ENCODE results near the gene OTOGL.
"Not testable (repeated sequence)": the region's sequence is repeated elsewhere in the genome, so short reads cannot be mapped to it uniquely, and the experiment has no call there.

The OTOGL gene

DNA sequence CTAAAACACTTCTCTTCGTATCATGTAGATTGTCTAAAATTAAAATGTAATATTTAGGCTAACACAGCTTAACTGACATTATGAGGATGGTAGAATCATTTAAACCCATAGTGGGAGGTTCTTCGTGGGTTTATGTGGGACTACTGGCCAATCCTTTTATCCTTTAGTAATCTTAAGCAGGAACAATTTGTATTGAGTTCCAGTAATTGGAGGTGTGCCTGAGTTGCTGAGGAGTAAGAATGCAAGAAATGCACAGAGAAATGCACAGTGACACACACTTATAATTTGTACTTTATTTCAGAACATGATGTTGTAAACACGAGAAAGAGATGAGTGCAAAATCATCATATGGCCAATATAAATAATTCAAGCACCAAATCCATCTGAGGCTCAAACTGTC, 22.3 kb downstream of the OTOGL start:
- DNase-seq = no peak

DNA sequence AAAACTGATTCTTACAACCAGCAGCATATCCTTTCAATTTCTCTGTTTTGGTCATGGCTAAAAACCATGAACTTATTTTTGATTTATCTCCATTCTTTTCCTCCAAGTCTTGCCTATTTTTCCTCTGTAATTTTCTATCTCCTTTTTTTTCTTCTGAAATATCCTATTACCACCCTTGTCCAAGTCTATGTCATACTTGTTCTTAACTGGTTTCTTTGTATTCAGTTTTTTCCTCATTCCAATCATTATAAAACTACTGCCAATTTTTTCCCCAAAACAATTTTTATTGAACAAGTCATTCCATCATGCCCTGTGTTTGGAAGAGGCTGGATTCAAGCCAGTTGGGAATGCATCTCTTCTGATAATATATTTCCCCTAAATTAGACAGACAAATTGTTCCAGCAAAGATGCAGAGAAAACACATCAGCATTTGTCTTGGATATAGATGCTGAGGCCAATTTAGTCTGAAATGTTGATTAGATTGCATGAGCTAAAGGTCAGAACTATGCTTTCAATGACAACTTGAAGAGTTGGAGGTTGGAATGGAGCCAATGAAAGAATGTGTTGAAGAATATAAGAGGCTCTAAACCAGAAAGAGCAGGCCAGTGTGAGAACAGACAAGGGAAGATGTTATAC, 30.7 kb downstream of the OTOGL start:
- DNase-seq = no peak

DNA sequence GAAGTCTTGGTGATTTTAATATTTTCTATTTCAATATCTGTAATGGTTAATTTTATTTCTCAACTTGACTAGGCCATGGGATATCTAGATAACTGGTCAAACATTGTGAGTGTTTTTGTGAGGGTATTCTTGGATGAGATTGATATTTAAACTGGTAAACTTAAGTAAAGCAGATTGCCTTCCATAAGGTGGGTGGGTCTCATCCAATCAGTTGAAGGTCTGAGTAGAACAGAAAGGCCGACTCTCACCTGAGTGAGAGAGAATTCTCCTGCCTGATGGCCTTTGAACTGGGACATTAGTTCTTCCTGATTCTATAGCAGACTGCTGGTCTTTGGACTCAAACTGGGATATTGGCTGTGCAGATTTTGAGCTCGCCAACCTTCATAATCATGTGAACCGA, 36.3 kb downstream of the OTOGL start:
- DNase-seq = no peak

DNA sequence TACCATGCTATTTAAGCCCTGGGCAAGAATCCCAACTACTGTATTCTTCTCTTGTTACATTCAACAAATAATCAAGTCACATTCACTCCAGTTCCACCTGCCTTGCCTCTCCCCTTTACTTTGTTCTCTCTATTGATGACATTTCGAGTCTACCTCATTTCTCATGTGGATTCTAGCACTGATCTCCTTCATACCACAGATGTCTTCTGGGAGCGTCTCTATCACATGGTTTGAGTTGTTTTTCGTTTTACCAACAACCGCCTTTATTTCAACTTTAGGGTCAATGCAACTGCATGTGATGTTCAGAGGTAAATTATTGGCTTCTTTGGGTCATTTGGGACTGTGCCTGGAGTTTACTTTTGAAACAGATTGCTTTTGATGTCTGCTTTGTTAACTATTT, 40.7 kb downstream of the OTOGL start:
- no peak for DNase-seq

DNA sequence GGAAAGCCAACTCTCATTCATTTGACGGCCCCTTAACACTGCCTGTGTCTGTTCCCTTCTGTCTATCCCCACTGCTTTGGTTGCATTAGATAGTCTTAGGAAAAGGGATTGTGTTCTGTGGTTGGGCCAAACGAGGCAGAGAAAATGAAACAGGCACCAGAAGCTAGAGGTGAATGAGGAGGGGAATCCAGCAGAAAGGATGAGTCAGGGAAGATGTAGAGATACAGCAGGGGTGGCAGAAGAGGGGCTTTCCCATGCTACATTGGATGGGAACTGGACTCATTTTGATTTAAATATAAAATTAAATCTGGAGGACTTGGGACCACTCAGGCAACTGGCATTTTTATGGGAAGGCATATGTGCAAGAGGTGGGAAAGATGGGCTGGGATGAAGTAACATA, 43.3 kb downstream of the OTOGL start:
- no peak for DNase-seq

DNA sequence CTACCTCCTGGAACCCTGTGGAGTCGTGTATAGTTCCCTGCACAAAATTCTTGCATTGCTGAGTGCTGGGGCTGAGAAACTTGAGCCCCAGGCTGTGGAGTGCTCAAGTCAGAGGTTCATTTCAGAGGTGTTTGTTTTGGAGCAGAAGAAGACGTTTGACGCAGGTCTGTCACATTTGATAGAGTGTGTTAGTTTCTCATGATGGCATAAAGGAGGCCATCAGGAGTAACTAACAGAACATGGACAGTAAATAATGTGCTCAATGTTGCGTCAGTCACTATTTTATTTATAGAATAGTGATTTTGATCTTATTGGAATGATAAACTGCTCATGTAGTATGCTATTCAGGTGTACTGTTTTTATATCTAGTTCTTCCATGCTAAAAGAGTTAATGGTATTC, 44.2 kb downstream of the OTOGL start:
- DNase-seq = no peak

DNA sequence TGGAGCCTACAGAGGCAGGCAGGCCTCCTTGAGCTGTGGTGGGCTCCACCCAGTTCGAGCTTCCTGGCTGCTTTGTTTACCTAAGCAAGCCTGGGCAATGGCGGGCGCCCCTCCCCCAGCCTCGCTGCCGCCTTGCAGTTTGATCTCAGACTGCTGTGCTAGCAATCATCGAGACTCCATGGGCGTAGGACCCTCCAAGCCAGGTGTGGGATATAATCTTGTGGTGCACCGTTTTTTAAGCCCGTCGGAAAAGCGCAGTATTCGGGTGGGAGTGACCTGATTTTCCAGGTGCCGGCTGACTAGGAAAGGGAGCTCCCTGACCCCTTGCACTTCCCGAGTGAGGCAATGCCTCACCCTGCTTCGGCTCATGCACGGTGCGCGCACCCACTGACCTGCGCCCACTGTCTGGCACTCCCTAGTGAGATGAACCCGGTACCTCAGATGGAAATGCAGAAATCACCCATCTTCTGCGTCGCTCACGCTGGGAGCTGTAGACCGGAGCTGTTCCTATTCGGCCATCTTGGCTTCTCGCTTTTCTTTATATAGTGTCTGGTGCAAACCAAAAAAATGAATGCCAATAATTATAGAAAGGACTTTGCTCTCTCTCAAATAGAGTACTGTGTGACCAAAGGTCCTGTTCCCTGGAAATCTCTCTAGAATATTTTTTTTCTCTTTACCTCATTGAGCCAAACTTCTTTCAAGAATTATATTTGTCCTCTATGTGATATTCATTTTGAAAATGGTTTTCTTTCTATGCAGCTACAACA, 50.4 kb downstream of the OTOGL start:
- not testable (repeated sequence) for DNase-seq

DNA sequence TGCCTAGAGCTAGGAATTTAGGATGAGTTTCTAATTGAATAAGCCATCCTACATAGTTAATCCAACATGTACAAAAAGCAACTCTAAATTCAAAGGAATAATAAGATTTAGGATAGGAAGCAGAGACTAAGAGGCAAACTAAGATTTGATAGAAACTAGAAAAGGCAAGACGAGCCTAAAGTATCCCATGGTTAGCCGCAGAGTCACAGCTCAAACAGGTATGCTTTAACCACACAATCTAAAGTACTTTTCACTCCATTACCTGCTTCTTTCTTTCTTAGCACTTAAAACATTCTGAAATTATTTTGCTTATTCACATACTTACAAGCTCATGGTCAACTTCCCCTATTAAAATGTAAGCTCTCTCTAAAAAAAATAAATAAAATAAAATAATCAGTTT, 51.8 kb downstream of the OTOGL start:
- no peak for DNase-seq

DNA sequence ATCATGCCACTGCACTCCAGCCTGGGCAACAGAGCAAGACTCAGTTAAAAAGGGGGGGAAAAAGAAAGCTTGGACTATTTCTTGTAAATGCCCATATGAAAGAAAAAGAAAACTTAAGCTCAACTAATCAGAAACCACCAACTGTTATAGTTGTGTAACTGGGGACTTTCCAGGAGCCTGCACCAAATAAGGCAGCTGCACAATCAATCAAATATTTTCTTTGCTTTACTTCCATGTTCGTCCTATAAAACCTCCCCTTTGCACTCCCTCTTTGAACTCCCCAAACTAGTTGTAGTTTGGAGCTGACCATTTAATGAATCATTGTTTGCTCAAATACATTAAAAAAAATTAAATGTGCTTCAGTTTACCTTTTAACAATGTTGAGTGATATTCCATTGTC, 54.9 kb downstream of the OTOGL start:
- no peak for DNase-seq

DNA sequence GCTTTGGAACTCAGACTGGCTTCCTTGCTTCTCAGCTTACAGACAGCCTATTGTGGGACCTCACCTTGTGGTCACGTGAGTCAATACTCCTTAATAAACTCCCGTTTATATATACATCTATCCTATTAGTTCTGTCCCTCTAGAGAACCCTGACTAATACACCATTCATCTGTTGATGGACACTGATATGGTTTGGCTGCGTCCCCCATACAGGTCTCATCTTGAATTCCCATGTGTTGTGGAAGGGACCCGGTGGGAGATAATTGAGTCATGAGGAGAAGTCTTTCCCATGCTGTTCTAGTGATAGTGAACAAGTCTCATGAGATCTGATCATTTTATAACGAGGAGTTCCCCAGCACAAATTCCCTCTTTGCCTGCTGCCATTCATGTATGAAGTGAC, 57.0 kb downstream of the OTOGL start:
- no peak for DNase-seq

DNA sequence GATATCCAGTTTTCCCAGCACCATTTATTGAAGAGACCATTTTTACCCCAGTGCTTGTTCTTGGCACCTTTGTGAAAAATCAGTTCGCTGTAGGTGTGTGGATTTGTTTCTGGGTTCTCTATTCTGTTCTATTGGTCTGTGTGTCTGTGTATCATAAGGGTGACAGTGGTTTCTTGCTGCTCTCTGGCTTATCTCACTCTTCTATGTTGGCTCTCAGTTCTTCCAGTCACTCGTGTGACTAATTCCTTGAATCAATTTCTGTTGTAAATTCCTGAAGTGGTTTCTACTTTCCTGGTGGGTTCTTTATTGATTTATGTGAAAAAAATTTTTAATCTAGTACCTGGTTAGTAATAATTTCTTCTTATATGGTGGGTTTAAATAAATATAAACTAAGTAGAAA, 58.3 kb downstream of the OTOGL start:
- DNase-seq = no peak

DNA sequence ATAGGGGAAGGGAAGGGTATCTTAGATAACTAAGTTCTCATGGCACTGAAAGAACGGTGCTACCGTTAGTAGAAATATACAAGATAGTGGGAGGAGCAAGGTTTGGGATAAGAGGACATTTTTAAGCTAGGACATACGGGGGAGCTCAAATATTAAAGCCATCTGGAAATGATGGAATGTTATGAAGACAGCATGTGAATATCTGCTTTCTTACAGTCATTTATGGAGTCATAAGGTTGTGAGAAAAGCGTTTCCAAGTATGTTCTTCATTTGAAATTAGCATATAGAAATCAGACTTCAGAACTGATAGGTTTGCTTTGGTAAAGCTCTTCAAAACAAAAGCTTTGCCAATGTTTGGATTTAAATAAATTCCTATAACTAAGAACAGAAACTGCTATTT, 62.3 kb downstream of the OTOGL start:
- no peak for DNase-seq

DNA sequence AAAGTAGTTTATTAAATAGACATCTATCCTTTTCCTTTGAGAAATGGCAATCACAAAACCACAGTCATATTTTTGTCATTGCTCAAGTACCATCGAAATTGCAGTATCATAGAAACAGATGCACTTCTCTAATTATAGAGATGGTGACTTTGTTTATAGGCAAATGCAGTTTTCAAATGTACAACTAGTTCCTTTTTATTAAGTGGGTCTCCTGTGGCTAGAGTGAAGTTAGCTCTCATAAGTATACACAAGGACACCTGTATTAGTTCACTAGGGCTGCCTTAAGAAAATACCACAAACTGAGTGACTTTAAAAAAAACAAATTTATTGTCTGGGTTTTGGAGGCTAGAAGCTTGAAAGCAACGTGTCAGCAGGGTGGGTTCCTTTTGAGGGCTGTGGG, 62.8 kb downstream of the OTOGL start:
- DNase-seq = no peak

DNA sequence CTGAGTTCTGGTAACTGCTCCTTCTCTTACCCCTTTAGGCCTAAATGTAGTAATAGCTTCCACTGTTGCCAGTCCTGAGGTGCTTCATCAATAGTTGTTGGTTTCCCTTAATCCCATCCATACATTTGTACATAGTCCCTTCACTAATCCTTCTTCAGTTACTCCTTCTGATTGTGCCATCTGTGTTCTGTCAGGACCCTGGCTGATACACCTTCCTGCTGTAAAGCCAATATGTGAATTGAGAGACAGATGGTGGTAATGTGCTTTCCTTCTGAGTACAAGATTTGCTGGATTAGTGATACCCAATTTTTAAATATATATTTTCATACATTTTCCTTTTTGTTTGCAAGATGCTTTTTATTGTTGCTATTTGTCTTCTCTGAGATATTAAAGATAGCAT, 66.4 kb downstream of the OTOGL start:
- no peak for DNase-seq

DNA sequence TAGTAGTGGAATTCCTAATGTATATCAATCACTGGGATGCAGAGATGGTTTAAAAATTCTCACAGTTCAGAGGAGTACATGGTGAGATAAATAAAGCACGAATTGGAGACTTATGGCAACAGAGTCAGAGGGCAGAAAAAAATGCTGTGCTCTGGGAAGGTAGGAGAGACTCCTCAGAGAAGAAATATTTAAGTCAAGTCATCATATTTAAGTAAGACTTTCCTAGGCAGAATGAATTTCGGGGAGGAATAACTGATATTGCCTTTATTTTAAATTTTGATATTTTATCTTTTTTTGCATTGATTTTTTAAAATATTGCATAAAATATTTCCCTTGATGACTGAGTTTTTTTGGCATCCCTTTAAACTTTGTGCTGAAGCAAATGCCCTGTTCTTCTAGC, 67.4 kb downstream of the OTOGL start:
- DNase-seq = no peak

DNA sequence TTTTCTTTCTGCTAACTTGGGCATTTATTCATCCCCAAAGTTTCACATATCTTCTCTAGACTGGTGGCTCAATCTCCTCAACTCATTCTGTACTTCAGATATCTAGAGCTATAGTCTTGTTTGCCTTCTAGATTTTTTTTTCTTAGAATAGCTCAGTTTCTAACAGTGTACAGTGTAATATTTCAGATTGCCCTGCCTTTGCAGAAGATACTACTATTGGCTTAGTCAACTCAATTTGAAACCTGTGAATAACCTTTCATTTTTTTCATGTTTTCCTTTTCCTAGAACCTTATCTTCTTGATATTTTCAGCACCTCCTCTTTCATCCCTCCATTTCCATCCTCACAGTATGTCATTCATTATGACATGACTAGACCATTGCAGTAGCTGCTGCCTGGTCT, 69.6 kb downstream of the OTOGL start:
- no peak for DNase-seq

DNA sequence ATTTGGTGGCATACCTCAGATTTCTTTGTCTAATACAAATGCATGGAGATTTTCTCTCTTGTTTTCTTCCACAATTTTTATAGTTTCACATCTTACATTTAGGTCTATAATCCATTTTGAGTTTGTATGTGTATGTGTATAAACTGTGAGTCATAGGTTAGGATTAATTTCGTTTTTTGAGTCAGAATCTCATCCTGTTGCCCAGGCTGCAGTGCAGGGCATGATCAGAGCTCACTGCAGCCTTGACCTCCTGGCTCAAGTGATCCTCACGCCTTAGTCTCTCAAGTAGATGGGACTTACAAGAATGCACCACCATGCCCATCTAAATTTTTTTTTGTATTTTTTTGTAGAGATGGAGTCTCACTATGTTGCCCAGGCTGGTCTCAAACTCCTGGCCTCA, 71.6 kb downstream of the OTOGL start:
- no peak for DNase-seq

DNA sequence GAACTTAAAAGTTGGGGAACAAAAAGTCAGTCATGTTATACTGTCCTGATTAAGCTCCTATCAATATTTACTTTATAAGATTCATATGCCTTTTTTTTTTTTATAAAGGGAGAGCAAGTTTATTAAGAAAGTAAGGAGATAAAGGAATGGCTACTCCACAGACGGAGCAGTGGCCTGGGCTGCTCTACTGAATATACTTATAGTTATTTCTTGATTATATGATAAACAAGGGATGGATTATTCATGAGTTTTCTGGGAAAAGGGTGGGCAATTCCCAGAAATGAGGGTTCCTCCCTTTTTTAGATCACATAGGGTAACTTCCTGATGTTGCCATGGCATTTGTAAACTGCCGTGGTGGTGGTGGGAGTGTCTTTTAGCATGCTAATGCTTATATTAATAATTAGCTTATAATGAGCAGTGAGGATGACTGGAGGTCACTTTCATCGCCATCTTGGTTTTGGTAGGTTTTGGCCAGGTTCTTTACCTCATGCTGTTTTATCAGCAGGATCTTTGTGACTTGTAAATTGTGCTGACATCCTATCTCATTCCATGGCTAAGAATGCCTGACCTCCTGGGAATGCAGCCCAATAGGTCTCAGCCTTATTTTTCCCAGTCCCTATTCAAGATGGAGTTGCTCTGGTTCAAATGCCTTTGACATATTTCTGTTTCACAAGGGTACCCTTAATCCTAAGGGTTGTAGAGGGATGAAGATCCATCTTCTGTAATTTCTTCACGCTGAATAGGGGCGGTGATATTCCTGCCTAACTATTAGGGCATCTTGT, 73.9 kb downstream of the OTOGL start:
- DNase-seq = no peak

DNA sequence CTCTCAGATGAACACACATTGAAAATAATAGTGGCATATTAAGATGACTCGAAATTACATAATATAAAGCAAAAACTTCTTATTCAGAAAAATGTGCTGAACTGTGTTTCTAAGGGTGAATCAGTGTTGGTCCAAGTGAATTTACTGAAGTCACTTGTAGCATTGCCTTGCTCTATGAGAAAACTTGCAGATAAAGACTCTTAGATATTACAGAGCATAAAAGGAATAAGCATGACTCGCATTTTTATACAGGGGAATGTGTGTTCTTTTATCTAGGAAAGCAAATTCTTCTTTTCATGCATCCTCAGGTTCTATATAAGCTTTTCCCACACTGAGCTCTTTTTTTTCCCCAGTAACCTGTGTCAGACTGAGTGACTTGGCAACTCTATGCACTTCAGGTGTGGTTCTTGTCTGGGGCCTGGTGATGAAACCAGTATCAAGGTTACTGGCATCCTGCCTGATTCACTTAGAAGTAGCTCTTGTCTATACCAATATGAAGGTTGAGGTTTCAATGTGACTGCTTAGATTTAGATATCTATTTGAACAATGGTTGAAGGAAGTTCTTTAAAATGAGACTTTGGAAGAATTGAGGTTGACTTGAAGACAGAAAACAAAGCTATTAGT, 76.1 kb downstream of the OTOGL start:
- no peak for DNase-seq

DNA sequence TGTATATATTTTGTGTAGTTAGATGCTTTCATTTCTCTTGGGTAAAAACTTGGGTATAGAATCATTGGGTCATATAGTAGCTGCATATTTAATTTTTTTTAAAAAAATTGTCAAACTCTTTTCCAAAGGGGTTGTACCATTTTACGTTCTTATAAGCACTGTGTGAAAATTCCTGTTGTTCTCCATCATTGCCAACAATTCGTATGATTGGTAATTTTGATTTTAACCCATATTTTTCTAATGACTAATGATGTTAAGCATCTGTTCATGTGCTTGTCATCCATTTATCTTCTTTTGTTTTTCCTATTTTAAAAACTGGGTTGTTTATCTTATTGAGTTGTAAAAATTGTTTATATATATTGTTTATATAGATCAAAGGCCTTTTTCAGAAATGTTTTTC, 77.4 kb downstream of the OTOGL start:
- no peak for DNase-seq

DNA sequence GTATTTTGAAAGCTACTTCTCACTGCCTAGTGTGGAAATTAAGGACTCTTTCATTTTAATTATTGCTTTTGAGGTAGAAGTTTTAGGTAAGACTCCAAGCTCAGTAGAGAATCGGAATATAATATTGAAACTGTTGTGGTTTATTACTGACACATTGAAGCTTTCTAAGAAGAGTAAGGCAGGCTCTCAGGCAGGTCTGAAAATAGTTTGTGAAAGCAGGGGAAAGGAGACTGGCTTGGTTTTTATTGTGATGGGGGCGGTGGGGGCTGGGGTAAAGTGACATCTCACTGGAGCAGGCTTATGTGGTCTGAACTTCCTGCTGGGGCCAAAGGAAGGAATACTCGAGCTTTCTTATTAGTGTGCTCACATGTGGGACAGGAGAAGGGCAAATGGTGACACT, 79.5 kb downstream of the OTOGL start:
- DNase-seq = no peak

DNA sequence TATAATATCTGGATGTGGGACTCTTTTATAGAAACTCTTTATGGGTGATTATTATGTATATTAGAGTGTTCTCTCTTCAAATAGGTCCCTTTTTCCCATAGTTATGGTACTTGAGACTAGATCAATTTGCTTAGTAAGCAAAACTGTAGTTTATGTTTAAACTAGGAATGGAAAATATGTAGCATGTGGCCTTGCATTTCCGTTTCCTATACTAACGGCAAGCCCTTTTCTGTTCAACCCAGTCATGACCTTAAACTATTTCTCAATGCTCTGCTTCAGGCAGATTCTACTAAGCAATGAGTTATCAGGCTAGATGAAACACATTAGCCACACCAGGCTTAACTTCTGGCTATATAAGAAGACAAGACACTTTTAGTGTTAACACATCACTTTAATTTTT, 84.6 kb downstream of the OTOGL start:
- DNase-seq = no peak

DNA sequence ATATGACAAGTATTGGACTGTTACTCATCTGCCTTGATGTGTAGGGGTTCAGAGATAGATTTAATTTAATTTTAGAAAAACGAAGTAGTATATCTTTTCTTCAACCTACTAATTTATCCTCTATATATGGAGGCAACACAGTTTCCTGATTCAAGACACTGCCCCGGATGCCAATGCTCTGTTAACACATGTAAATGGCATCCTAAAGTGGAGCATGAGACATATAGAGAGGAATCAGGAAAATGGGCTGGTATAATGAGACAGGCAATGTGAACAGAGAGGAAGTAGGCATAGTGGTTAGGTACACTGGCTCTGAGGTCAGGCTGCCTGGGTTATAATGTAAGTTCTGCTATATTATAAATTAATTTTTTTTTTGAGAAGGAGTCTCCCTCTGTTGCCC, 85.6 kb downstream of the OTOGL start:
- no peak for DNase-seq

DNA sequence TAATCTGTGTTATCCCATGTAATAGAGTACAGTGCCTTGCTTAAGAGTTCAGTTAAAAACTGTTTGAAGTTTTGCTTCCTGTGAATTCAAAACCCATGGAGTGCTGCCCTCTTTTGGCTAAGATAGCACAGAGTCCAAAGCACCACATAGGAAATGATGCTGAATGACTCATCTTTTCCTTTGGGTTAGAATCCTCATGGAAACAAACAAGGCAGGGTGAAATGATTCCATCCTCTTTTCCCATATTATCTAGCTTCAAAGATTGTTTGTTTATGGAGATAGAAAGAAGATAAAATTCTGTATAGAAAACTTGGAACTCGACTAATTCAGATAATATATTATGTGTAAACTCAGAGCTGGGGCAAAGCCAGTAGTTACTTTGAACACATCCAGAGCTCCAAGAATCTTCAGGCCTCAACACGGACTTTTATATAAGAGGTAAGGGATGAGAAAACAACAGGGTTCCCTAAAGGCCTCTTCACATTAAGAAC, 87.4 kb downstream of the OTOGL start:
- peak; percentile 79 for DNase-seq

Data from kidney glomerular epithelial cell (primary cell).